Measurements from ENCODE around the gene LPIN1.
"Not testable (repeated sequence)": the region's sequence is repeated elsewhere in the genome, so short reads cannot be mapped to it uniquely, and the experiment has no call there.

Gene LPIN1

DNA sequence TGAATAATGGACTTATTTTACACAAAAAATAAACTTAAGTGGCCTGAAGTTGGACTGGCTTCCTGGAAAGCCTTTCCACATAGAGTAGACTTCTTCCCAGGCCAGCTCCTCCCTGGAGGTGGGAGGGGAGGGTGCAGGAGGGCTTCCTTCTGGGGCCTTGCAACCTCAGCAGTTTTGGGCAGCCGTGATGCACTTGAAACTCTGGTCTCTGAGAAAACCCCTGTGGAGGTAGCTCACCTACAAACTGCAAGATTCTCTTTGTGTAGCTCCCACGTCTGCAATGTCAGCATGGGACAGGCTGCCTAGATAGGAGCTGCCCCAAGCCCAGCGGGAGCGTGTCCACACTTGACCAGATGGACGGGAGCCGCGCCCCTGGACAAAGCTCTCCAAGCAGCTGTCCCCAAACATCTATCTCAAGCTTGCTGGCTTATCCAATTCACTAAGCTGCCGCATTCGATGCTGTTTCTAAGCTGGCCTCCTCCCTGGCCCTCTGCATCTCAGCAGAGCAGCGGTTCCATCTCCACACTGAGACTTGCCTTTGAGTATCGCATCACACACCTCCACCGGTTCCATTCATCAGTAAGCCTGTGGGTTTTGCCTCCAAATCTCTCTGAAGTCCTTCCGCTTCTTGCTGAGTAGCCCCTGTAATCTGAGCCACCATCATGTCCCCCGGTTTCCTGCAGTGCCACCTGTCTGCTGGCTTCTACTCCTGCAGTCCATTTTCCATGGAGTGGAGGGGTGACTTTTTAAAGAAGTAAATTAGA is 1.6 kb upstream of the LPIN1 start:
- DNase-seq, result no peak

DNA sequence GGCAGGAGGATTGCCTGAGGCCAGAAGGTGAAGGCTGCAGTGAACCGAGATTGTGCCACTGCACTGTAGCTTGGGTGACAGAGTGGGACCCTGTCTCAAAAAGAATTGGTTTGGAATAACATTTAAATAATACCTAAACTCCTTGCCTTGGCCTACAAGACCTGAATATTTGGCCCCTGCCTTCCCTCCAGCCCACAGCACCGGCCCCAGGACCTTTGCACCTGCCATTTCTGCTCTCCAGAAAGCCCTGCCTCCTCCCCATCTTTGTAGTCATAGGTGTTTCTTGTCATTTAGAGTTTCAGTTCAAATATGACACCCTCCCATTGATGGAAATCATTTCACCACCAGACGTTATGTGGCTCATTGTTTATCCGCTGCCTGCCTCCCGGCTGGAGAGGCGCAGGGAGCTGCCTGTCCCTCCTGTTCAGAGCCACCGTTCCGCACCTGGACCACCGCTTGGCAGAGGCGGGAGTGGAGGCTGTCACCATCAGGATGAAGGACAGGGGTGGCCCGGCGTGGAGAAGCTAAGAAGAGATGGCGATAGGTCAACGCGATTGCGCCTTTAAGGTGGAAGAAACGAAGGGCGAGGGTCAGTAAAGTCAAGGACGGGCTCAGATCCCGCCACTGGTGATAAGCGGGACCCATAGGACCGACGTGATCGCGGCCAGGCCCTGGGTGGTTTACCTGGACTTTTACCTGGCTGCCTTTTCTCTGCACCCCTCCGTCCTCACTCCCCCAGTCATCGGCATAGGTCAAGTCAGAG is 638 bp upstream of the LPIN1 start:
- DNase-seq, result no peak

DNA sequence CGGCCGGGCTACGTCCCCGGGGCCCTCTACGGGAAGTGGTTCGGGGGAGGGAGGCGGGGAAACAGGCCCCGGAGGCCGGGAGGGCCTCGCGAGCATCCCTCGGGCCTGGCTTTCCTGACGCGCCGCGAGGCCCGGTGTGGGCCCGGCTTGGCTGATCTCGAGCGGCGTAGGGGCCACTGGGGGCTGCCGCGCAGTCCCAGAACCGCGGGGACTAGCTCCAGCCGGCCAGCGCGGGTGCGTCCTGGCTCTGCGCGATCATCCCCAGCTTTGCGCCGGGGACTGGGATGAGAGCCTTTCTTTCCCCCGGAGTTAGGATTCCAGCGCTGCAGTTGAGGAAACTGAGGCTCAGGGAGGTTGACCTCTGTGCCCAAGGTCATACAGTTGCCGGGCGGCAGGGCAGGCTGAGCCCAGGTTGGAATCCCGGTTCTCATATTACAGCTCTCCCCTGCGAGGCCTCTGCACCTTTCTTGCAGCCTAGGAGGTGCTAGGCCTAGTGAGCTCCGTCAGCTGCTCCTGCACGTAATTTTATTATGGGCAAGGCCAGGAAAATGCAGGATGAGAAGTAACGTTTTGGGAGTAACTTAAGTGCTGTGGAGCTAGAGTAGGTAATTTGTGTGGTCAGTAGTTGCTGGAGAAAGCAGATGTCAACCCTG is 501 bp downstream of the LPIN1 start:
- DNase-seq, result no peak

DNA sequence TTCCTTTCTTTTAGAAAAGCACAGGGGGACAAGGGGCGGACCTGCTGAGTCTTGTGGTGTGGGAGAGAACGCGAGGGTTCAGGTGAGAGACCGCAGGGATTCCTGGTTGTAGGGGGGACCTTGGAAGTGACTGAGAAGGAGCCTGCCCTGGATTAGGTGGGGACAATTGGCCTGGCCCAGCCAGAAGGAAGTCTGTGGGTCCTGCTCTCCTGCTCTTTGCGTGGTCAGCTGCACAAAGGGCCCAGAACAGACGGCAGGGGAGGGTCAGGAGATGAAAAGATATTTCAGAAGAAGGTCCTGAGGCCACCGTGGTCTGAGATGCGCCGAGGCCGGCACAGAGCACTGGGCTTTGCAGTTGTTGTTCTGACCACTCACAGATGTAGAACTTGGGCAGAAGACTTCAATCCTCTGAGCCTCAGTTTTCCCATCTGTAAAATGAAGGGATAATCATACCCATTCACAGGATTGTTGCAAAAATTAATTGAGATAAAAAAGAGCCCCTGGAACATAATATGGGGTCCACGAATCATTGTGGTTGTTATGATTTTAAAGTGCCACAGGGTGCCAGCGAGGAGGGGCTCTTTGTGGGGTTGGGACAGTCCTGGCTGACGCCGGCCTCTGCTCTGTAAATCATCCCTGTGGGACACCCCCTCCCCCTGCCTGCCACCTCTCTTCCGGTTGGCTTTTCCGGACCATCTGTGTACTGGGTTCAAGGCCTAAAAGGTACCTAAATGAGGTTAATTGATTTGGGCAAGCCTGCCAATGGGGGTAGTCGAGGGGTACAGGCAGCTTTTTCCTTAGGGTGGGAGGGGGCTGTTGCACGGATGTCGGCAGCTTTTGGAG is 1.8 kb downstream of the LPIN1 start:
- DNase-seq, result no peak

DNA sequence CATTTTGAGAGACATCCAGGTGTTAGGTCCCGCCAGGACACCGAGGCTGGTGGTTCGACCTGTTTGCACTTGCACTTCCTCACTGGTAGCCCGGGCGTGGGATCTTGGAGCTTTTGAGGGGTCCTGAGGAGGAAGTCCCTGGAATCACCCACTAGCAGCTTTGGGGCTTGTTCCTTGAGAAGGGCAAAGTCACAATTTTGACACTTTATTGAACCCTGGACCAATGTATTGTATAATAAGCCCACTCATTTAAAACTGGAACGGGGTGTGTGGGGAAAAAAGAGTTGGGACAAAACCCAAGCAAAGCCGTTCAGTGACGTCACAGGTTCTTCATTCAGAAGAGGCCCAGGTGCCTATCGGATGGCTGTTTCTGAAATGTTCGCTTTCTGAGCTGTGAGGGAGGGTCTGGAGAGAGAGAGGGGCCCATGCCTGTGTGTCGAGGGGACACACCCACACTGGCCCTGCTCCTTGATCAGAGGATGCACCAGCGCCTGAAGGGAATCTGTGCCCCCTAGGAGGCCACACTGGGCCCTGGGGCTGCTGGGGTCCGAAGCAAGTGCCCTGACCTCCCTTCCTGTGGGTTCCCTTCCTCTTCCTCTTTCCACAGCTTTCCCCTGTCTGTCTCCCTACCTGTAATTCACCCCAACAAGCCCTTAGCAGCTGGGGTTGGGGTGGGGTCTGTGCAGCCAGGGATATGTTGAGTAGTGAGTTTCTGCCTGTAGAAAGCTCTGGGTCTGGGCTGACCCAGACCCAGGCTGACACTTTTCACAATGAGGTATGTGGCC is 2.6 kb downstream of the LPIN1 start:
- no peak for DNase-seq

DNA sequence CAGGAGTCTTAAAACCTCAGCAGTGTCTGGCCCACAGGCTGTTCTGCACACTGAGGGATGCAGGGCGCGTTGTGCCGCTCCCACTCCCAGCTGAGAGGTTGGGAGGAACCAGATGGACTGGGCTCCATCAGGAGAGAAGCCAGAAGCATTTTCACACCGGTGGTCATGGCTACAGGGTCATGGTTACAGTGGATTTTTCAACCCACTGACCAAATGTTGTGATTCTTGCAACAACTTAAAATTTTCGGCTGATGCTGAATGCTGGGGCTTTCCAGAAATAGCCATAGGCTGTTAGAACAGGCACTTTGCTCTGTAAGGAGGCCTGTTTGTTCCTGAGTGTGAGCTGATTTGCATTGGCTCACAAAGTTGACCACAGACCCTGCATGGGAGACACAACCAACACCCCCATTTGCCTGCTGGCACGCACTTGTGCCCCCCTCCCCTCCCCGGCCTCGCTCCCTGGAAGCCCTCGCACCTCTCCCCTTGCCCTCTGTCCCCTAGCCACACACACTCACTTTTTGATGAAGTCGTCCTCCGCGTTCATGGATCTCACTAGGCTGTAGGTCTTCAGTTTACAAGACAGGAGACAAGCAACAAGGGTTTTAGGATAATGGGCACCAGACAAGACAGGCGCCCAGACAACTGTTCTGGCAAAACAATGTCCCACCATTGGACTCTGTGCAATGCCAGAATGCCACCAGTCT is 3.4 kb downstream of the LPIN1 start:
- no peak for DNase-seq

DNA sequence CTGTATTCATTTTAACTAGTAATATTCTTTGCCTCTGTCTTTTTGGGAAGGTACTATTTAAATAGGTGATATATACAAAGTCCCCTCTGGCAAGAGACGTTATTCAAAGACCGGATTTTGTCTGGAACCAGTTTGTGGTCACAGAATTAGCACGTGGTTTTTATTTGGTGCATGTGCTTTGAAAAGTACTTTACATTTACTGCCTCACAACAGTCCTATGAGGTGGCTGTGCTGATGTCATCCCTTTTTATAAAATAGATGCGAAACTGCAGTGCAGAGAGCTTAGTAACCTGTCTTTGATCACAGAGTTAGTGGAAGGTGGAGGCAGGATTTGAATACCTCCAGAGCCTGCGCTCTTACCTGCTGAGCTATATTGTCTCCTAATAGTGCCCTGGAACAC is 4.0 kb downstream of the LPIN1 start:
- DNase-seq, result peak; percentile 88

DNA sequence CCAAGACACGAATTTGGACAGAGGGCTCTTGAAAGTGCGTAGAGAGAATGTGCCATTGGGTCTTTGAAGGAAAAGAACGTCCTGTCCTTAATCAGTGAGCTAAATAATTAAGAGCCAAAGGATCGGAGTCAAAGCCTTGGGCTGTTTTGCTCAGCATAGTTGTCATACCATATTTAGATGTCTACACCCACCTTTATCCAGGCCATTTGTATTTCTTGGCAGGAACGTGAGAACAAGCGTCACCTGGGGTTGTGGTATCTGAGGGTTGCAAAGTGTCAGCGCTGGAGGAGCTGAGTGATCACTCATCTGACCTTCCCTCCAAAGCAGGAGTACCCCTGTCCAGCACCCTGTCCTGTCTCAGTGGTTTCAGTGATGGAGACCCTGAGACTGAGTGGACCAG is 4.5 kb downstream of the LPIN1 start:
- peak; percentile 40 for DNase-seq

DNA sequence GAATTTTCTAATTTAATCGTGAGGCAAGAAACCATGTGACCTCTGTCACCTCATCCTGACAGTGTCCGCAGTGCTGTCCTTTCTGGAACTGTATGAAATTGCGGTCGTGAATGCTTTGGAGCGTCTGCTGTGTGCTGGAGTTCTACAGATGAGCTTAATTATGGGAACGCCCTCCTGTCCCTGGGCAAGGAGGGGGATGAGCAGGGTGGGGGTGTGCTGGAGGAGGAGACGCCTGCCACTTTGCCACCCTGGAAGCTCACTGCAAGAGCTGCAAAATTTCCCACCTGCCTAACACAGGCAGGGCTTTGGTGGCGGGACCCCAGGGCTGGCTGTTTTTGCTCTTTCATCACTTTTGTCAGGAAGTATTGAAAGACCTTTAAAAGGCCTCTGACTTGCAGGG is 6.5 kb downstream of the LPIN1 start:
- no peak for DNase-seq

DNA sequence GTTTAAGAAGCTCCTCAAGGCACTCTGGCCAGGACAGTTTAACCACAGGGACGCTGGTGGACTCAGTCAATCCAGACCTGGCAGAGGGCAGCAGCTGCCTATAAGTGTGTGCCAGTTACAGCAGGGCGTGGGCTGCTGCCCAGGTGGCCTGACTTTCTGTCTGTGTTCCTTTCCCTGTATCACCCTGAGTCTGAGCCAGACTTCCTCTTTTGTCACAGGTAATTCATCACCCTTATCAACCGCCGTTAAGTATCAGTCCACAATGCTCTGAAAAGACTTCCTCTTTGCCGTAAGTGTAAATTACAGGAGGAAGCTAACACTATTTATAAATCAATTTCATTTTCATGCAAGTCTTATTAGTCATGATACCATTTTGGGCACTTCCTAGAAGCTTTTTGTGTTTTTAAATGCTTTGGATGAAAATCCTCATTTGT is 7.0 kb downstream of the LPIN1 start:
- peak; percentile 80 for DNase-seq

DNA sequence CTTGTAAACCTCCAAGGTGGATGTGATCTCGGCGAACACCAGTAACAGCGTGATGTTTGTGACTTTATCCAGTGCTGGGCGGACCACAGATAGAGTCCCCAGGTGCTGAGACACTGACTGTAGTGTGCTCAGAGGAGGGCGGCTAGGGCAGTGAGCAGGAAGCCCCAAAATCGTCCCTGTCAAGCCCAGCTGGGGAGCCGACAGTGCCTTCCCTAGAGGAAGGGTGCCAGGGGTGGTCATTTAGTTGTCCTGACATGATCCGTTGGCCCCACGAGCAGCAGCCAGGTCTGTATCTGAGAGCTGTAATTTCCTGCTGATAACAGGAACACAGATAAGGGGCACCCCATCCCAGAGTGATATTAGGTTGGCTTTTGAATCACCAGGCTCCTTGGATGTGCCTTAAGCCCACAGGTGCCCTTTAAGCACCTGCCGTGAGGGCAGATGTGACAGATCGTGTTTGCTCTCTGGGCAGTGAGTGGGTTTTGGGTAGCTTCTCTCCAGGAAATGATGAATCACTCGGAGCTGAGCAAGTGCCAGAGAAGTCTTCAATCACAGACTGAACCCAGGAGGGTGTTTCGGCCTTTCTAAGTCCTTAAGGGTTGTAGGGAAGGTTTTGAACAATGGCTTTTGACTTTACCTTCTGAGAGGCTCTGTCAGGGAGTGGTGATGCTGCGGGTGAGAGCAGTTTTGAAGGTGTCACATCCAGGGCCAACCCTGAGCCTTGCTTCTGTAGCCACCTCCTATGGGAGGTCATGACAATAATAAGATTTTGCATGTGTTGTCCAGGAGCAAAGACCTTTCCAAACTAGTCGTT is 7.7 kb downstream of the LPIN1 start:
- DNase-seq, result peak; percentile 89

DNA sequence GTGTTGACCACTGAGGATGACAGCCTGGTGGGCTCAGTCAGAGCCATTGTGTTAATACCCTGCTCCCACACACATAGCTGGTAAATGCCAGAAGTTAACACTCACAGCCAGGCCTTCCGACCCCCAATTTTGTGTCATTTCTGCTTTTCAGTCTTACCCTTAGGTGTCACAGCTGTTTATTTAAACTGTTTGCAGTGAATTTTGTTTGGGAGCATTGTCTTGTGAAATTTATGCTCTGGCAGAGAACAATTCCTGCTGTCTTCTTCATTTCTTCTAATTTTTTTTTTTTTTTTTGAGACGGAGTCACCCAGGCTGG is 8.2 kb downstream of the LPIN1 start:
- no peak for DNase-seq

DNA sequence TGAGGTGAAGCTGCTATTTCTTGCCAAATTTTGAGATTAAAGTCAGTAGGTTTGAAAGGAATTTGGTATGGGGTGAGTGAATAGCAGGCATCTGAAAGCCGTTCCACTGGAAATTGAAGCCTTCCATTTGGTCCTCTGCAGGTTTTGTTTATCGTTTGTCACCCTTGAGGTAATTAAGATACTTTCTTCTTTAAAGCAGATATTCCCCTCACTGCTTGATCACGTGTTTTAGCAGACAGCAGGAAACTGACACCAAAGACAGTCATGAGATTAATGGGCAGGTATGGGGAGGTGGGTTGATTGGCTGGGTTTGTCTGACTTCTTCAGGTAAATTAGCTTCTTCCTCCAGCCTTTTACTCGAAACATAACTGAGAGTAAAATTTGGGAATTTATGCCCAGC is 10.7 kb downstream of the LPIN1 start:
- peak; percentile 68 for DNase-seq

DNA sequence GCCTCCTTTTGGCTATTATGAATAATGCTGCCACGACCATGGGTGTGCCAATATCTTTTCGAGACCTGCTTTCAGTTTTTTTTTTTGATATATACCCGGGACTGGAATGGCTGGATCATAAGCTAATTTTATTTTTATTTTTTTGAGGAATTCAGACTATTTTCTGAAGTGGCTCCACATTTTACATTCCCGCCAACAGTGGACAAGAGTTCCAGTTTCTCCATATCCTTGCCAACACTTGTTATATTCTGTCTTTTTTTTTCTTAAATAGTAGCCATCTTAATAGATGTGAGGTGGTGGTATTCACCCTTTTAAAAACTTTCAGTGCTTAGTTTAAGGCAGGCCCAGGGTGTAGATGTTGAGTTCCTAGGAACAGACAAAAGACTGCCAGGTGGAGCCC is 11.8 kb downstream of the LPIN1 start:
- no peak for DNase-seq

DNA sequence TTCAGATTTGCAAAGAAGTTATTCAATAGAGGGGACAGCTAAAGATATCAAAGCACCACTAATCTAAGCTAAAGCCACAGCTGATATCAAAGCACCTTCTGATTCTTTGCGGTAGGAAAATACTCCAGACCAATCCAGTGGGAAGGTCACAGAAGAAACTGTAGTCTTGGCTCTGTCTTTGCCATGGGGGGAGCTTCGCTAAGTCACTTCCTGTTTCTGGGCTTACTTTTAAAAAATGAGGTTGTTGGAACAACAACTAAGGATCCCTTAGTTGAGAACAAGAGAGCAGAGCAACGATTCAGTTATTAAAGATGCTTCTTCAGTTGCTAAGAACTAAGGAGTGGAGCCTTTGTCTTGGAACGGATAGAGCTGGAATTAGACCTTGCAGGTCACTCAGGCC is 12.2 kb downstream of the LPIN1 start:
- DNase-seq, result no peak

DNA sequence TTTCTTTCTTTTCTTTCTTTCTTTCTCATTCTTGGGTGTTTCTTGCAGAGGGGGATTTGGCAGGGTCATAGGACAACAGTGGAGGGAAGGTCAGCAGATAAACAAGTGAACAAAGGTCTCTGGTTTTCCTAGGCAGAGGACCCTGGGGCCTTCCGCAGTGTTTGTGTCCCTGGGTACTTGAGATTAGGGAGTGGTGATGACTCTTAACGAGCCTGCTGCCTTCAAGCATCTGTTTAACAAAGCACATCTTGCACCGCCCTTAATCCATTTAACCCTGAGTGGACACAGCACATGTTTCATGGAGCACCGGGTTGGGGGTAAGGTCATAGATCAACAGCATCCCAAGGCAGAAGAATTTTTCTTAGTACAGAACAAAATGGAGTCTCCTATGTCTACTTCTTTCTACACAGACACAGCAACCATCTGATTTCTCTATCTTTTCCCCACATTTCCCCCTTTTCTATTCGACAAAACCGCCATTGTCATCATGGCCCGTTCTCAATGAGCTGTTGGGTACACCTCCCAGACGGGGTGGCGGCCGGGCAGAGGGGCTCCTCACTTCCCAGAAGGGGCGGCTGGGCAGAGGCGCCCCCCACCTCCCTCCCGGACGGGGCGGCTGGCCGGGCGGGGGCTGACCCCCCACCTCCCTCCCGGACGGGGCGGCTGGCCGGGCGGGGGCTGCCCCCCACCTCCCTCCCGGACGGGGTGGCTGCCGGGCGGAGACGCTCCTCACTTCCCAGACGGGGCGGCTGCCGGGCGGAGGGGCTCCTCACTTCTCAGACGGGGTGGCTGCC is 12.9 kb downstream of the LPIN1 start:
- not testable (repeated sequence) for DNase-seq

DNA sequence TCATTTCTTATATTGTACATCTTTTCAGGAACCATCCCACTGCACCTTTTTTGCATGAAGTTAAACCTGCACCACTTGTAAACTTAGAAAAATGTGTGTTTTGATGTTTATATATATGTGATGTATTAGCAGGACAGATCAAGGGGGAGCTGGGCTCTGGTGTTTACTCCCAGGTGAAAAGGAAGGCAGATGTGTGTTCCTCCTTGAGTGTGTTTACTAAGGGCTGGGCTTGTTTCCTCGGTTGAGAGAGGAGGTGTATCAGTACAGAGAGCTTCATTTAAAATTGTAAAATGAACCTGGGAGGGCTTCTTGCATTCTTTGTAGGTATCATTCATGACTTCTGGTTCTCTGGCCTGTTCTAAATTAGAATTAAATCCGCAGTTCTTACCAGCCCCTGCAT is 14.8 kb downstream of the LPIN1 start:
- no peak for DNase-seq

DNA sequence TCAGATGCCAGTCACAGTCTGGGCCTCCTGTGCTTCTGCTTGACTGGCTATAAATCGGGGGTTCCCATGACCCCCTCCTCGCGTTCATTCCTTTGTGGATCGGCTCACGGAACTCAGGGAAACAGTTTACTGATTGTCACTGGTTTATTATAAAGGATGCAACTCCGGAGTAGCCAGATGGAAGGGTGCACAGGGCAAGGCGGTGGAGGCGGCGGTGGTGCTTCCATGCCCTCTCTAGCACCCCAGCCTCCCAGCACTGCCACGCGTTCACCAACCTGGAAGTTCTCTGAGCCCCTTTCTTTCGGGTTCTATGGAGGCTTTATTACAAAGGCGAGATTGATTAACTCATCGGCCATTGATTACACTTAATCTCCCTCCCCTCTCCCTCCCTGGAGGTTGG is 15.6 kb downstream of the LPIN1 start:
- DNase-seq, result no peak

DNA sequence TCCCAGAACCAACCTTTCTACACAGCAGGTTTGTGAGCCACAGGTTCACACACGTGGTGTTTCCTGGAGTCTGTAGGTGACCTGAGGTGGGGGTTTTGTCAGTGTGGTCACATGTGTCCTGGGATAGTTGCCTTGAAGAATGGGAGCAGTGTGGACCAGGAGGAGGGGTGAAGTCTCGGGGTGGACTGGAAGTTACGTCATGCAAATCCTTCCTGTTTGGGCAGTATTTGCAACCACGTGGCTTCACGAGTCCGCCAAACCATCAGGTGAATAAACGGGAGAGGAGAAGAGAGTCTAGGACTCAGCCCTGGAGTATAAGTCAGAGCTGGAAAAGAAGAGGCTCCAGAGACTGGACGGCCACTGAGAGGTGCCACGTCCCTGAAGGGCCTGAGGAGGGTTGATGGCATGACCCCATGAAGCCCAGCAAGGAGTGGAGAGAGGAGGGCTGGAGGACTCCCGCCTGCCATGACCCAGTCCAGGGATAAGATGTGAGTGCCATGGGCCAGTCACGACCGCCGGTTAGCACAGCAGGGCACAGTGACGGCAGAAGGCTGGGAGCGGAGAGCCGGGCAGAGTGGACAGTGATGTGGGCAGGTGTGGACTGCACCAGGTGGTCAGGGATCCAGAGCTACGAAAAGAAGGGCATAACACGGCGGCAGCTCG is 16.5 kb downstream of the LPIN1 start:
- no peak for DNase-seq
